Osteocyte (in vitro differentiated cells): ENCODE data around the gene CA7. TPM values are rescaled to one million over a fixed set of nuclear protein-coding genes. Genes with fewer than 3 reads are reported as not detected.

Experiments used
- DNase-seq: peaks from one replicate; pipeline ENCODE4 v3.0.0; 2021; ENCODE audit warnings: mixed read lengths; ENCODE audit not compliant: unreplicated experiment; ENCODE audit errors: extremely low spot score
- H3K27ac Mint-ChIP-seq: one replicate; pipeline ENCODE4 v1.8.0; 2021; ENCODE audit warnings: mild to moderate bottlenecking, mixed read lengths; ENCODE audit not compliant: unreplicated experiment
- H3K27me3 Mint-ChIP-seq: one replicate; pipeline ENCODE4 v1.8.0; 2021; ENCODE audit warnings: mixed read lengths; ENCODE audit not compliant: unreplicated experiment
- H3K36me3 Mint-ChIP-seq: one replicate; pipeline ENCODE4 v1.8.0; 2021; ENCODE audit warnings: mixed read lengths; ENCODE audit not compliant: unreplicated experiment
- H3K4me1 Mint-ChIP-seq: one replicate; pipeline ENCODE4 v1.8.0; 2021; ENCODE audit warnings: mixed read lengths; ENCODE audit not compliant: unreplicated experiment
- H3K4me3 Mint-ChIP-seq: one replicate; pipeline ENCODE4 v1.8.0; 2021; ENCODE audit warnings: mild to moderate bottlenecking, moderate library complexity, mixed read lengths; ENCODE audit not compliant: unreplicated experiment
- H3K9me3 Mint-ChIP-seq: one replicate; pipeline ENCODE4 v1.8.0; 2021; ENCODE audit warnings: mixed read lengths; ENCODE audit not compliant: unreplicated experiment
- total RNA-seq: library from RNA; stranded (reverse); gene quantifications from 2 replicates; pipeline ENCODE4 v1.2.1, GENCODE V29; 2021
- TF ChIP-seq, protein P1 (sequence below): fragments of 200-600 bp; sonication (generic); IDR thresholded peaks from 2 replicates; pipeline ENCODE4 v1.5.0; 2021; ENCODE audit warnings: antibody characterized with exemption, mild to moderate bottlenecking, moderate library complexity

CA7 gene
- total RNA-seq, 1 donor from 2014 or later, result not detected

DNA sequence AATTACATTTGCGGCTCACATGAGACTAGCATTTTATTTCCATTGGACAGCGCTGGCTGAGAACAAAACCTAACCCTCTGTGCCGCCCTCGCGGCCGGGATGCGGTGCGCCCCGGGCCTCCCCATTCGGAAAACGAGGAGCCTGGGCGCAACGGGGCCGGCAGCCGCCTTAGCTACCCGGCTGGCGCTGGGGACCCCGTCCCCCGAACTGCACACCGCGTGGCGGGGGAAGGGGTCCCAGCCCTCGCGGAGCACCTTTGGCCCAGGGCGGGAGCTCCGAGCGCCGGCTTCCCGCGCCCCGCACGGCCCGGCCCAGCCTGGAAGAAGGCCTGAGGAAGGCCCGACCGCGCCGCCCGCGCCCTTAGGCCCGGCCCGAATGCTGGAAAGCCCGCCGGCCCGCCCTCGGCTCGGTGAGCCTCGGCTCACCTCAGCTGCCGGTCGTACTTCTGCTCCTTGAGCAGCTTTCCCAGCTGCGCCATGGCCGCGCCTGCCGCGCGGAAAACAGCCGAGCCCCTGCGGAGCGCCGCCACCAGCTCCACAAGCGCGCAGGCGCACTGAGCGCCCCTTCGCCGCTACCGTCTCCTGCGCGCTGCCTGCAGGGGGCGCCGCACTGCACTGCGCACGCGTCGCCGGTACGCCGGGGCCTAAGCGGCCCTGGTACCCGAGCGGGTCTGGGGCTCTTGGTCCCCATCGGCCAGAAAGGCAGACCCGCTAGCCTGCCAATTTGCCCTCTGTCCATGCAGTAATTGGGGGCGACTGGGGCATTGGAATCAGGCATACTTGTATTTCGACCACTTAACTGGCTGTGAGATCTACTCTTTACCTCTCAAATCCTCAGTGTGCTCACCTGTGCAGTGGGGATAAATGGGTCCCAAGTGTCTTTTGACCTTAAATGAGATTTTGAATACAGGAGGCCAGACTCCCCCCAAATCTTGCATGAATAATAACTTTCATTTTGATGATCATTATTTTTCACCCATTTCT, 13.5 kb upstream of the CA7 start, which contains the start of gene NAE1:
Gene NAE1 (minus strand): TSS at position 555 of the 983 bp plus-strand sequence. CDS start 77 bp downstream, at position 478.
- peak within 1 kb of the TSS; percentile 66 for H3K4me3 Mint-ChIP-seq
- H3K4me1 Mint-ChIP-seq, result peaks cover 10% of the 10 kb centered on the region
- H3K36me3 Mint-ChIP-seq, result peaks cover 7% of the 10 kb centered on the region
- no peaks in the 10 kb centered on the region for H3K9me3 Mint-ChIP-seq
- TF ChIP-seq, protein P1, sequence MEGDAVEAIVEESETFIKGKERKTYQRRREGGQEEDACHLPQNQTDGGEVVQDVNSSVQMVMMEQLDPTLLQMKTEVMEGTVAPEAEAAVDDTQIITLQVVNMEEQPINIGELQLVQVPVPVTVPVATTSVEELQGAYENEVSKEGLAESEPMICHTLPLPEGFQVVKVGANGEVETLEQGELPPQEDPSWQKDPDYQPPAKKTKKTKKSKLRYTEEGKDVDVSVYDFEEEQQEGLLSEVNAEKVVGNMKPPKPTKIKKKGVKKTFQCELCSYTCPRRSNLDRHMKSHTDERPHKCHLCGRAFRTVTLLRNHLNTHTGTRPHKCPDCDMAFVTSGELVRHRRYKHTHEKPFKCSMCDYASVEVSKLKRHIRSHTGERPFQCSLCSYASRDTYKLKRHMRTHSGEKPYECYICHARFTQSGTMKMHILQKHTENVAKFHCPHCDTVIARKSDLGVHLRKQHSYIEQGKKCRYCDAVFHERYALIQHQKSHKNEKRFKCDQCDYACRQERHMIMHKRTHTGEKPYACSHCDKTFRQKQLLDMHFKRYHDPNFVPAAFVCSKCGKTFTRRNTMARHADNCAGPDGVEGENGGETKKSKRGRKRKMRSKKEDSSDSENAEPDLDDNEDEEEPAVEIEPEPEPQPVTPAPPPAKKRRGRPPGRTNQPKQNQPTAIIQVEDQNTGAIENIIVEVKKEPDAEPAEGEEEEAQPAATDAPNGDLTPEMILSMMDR, result peak; percentile 100
- DNase-seq, result peak; percentile 97
- peak within 1 kb of the TSS; percentile 68 for H3K27ac Mint-ChIP-seq
- peaks cover 10% of the 10 kb centered on the region for H3K27me3 Mint-ChIP-seq

DNA sequence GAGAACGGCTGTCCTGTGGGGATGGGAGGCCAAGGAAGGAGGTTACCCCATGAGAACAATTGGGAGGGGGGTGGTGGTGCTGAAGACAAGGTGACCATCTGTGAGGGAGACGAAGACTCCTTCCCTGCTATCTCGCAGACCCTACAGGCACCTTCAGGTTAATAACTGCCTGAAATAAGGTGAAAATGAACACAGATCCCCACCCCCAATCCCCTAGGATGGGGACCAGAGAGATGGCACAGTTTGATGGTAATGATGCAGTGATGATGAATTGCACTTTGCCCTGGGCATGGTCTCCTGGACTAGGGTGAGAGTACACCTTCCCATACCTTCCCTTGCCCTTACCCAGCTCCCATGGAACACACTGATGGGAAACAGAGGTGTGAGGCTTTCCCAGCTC, 12.0 kb upstream of the CA7 start:
- DNase-seq, result peak; percentile 36
- Mint-ChIP-seq H3K4me3 (no peak overlapping the region), H3K36me3 (no peaks in the 10 kb centered on the region), H3K9me3 (no peaks in the 10 kb centered on the region), H3K27ac (no peak overlapping the region), H3K4me1 (peaks cover 10% of the 10 kb centered on the region), H3K27me3 (peaks cover 10% of the 10 kb centered on the region)
- TF ChIP-seq, protein P1, result no peak

DNA sequence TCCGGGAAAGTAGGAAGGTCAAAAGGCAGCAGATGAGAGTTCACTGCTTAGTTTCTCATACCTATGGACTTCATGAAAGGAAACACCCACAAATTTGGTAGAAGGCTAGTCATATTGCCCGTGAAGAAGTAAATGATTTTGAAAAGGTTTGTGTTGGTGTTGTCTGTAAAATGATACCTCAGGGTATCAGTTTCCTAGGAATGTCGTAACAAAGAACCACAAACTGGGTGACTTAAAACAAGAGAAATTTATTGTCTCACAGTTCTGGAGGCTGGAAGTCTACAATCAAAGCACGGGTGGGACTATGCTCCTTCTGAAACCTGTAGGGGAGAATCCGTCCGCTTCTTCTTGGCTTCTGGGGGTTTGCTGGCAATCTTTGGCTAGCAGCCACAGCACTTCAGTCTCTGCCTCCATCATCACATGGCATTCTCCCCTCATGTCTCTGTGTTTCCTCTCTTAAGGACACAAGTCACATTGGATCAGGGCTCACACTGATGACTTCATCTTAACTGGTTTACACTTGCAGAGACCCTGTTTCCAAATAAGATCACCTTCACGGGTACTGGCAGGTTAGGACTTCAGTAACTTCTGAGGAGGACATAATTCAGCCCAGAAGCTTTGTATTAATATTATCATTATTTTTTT, 11.4 kb upstream of the CA7 start:
- TF ChIP-seq, protein P1, result no peak
- no peak for DNase-seq
- H3K27ac Mint-ChIP-seq, result no peak overlapping the region
- no peaks in the 10 kb centered on the region for H3K9me3 Mint-ChIP-seq
- peaks cover 15% of the 10 kb centered on the region for H3K27me3 Mint-ChIP-seq
- H3K4me1 Mint-ChIP-seq, result peaks cover 10% of the 10 kb centered on the region
- no peak overlapping the region for H3K4me3 Mint-ChIP-seq
- no peaks in the 10 kb centered on the region for H3K36me3 Mint-ChIP-seq

DNA sequence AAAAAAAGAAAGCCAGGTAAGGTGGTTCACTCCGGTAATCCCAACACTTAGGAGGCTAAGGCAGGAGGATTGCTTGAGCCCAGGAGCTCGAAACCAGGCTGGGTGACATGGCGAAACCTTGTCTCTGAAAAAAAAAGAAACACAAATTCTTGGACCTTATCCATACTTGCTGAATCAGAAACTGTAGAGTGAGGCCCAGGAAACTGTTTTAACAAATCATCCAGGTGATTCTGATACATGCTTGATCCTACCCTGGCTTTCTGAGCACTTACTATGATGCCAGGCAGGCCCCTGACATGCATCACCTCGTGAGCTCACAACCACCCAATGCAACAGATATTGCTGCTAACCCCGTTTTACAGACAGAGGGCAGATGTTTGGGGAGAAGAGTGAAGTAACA, 9.5 kb upstream of the CA7 start:
- Mint-ChIP-seq H3K36me3 (peaks cover 5% of the 10 kb centered on the region), H3K27ac (no peak overlapping the region), H3K4me1 (peaks cover under 1% of the 10 kb centered on the region), H3K9me3 (peaks cover 15% of the 10 kb centered on the region), H3K4me3 (no peak overlapping the region), H3K27me3 (peaks cover 33% of the 10 kb centered on the region)
- TF ChIP-seq, protein P1, result no peak
- DNase-seq, result no peak

DNA sequence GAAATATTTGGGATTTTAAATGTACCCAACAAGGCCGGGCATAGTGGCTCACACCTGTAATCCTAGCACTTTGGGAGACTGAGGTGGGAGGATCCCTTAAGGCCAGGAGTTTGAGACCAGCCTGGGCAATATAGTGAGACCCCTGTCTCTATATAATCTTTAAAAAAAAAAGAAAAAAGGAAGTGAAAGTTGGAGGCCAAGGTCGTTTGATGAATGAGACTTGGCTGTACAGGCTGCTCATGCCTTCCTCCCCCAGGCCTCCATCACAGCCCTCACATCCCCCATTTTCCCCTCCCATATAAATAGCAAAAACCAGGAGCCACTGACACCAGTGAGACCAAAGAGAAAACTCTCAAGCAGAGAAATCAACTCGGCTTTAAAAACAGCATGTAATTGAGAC, 3.3 kb upstream of the CA7 start:
- Mint-ChIP-seq H3K9me3 (peaks cover 15% of the 10 kb centered on the region), H3K27me3 (peaks cover 54% of the 10 kb centered on the region), H3K4me3 (no peak overlapping the region)

More for the DNA sequence above, 3.3 kb upstream of the CA7 start:
- DNase-seq, result peak; percentile 59
- Mint-ChIP-seq H3K27ac (no peak overlapping the region), H3K4me1 (peaks cover 24% of the 10 kb centered on the region), H3K36me3 (peaks cover 5% of the 10 kb centered on the region)
- TF ChIP-seq, protein P1, result no peak
